ENCODE measurements around the gene TUBA8.
"Not testable (repeated sequence)": the region's sequence is repeated elsewhere in the genome, so short reads cannot be mapped to it uniquely, and the experiment has no call there.

The TUBA8 gene

GRCh38 chr22:18119409-18120110 is 9.0 kb downstream of the TUBA8 start:
- DNase-seq (ENCODE audit: low read depth), result no peak
- no peaks in the 10 kb centered on the region for H3K27me3 ChIP-seq (replicated peaks; ENCODE audit: control insufficient read depth, insufficient read depth, low read length)
- H3K4me3 ChIP-seq (ENCODE audit: low read length), result no peak overlapping the region
- H3K9ac ChIP-seq (ENCODE audit: low read length), result no peak overlapping the region
- no peaks in the 10 kb centered on the region for H3K9me3 ChIP-seq (ENCODE audit: control insufficient read depth, low read length)
- H3K36me3 ChIP-seq (ENCODE audit: control insufficient read depth, insufficient read depth, low read length, severe bottlenecking), result no peaks in the 10 kb centered on the region
- H3K4me1 ChIP-seq (ENCODE audit: control insufficient read depth, insufficient read depth, low read length), result no peaks in the 10 kb centered on the region

GRCh38 chr22:18120857-18121256 is 10.2 kb downstream of the TUBA8 start:
- Histone ChIP-seq H3K27me3 (replicated peaks; ENCODE audit: control insufficient read depth, insufficient read depth, low read length) (no peaks in the 10 kb centered on the region), H3K36me3 (ENCODE audit: control insufficient read depth, insufficient read depth, low read length, severe bottlenecking) (no peaks in the 10 kb centered on the region), H3K4me1 (ENCODE audit: control insufficient read depth, insufficient read depth, low read length) (no peaks in the 10 kb centered on the region), H3K4me3 (ENCODE audit: low read length) (no peak overlapping the region), H3K9ac (ENCODE audit: low read length) (no peak overlapping the region), H3K9me3 (ENCODE audit: control insufficient read depth, low read length) (no peaks in the 10 kb centered on the region)
- DNase-seq (ENCODE audit: low read depth), result no peak

GRCh38 chr22:18121506-18121905 is 10.9 kb downstream of the TUBA8 start:
- H3K27me3 ChIP-seq (replicated peaks; ENCODE audit: control insufficient read depth, insufficient read depth, low read length), result no peaks in the 10 kb centered on the region
- H3K4me1 ChIP-seq (ENCODE audit: control insufficient read depth, insufficient read depth, low read length), result no peaks in the 10 kb centered on the region
- H3K9me3 ChIP-seq (ENCODE audit: control insufficient read depth, low read length), result no peaks in the 10 kb centered on the region
- no peak overlapping the region for H3K4me3 ChIP-seq (ENCODE audit: low read length)
- H3K36me3 ChIP-seq (ENCODE audit: control insufficient read depth, insufficient read depth, low read length, severe bottlenecking), result no peaks in the 10 kb centered on the region
- no peak for DNase-seq (ENCODE audit: low read depth)
- H3K9ac ChIP-seq (ENCODE audit: low read length), result no peak overlapping the region

DNA sequence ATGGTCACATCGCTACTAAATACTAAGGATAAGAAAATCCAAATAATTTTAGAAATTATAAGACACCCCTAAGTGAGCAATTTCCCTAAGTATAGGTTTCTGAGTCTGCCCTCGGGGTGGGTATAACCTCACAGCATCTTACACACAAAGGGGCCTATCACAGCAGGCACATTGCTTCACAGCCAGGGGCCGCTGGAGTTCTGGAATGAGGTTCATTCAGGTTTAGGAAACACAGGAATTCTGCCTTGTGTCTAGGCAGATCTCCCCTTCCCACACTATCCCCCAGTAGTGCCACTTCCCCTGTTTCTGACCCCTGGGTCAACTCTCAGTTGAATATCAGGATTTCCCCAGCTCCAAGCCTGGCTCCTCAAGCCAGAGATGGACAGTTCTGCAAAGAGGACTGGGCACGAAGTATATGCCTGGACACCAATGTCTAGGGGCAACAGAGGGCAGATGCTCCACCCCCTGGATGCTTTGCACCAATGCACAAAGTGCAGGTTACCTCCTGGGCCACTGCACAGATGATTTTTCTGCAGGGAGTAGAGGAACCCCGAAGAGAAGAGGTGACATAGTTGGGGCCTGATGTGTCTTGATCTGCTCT is 11.4 kb downstream of the TUBA8 start:
- no peak for DNase-seq (ENCODE audit: low read depth)
- H3K9me3 ChIP-seq (ENCODE audit: control insufficient read depth, low read length), result no peaks in the 10 kb centered on the region
- no peak overlapping the region for H3K9ac ChIP-seq (ENCODE audit: low read length)
- H3K27me3 ChIP-seq (replicated peaks; ENCODE audit: control insufficient read depth, insufficient read depth, low read length), result no peaks in the 10 kb centered on the region
- no peak overlapping the region for H3K4me3 ChIP-seq (ENCODE audit: low read length)
- no peaks in the 10 kb centered on the region for H3K4me1 ChIP-seq (ENCODE audit: control insufficient read depth, insufficient read depth, low read length)
- H3K36me3 ChIP-seq (ENCODE audit: control insufficient read depth, insufficient read depth, low read length, severe bottlenecking), result no peaks in the 10 kb centered on the region

DNA sequence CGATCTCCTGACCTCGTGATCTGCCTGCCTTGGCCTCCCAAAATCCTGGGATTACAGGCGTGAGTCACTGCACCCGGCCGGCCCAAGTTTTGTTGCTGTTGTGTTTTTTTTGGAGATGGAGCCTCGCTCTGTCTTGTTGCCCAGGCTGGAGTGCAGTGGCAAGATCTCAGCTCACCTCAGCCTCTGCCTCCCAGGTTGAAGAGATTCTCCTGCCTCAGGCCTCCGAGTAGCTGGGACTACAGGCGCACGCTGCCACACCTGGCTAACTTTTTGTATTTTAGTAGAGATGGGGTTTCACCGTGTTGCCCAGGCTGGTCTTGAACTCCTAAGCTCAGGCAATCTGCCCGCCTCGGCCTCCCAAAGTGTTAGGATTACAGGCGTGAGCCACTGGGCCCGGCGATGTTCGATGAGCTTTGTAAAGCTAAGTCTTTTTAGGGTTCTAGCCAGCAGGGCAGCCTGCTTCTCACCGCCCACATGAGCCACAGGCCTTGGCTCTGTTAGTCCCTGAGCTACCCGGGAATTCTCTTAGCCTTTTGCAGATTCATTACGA is 12.9 kb downstream of the TUBA8 start:
- H3K27me3 ChIP-seq (replicated peaks; ENCODE audit: control insufficient read depth, insufficient read depth, low read length); H3K9me3 ChIP-seq (ENCODE audit: control insufficient read depth, low read length); DNase-seq (ENCODE audit: low read depth); H3K9ac ChIP-seq (ENCODE audit: low read length); H3K4me3 ChIP-seq (ENCODE audit: low read length); H3K36me3 ChIP-seq (ENCODE audit: control insufficient read depth, insufficient read depth, low read length, severe bottlenecking); H3K4me1 ChIP-seq (ENCODE audit: control insufficient read depth, insufficient read depth, low read length): not testable (repeated sequence)

DNA sequence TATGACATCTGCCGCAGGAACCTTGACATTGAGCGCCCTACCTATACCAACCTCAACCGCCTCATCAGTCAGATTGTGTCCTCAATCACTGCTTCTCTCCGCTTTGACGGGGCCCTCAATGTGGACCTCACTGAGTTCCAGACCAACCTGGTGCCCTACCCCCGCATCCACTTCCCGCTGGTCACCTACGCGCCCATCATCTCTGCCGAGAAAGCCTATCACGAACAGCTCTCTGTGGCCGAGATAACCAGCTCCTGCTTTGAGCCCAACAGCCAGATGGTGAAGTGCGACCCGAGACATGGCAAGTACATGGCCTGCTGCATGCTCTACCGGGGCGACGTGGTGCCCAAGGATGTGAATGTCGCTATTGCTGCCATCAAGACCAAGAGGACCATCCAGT is 16.0 kb downstream of the TUBA8 start:
- H3K9me3 ChIP-seq (ENCODE audit: control insufficient read depth, low read length), result no peaks in the 10 kb centered on the region
- H3K9ac ChIP-seq (ENCODE audit: low read length), result no peak overlapping the region
- no peaks in the 10 kb centered on the region for H3K27me3 ChIP-seq (replicated peaks; ENCODE audit: control insufficient read depth, insufficient read depth, low read length)
- no peak overlapping the region for H3K4me3 ChIP-seq (ENCODE audit: low read length)
- no peak for DNase-seq (ENCODE audit: low read depth)
- peaks cover 9% of the 10 kb centered on the region for H3K4me1 ChIP-seq (ENCODE audit: control insufficient read depth, insufficient read depth, low read length)
- H3K36me3 ChIP-seq (ENCODE audit: control insufficient read depth, insufficient read depth, low read length, severe bottlenecking), result no peaks in the 10 kb centered on the region

DNA sequence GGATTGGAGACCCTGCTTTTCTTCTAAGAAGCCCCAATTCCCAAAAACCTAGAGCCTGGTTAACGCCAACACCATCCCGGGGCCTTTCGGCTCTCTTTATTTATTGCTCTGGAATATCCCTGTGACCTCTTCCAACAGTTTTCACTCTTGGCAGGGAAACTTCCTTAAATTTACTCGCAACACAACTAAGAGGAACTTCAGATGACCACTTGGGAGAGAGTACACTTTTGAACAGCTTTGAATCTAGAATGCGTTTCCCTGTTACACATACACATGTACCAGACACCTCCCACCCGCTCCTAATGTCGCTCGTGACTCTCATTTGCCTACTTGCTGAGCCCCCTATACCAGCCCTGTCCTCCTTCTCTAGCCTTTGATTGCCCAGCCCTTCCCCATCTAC is 19.4 kb downstream of the TUBA8 start:
- DNase-seq (ENCODE audit: low read depth), result no peak
- Histone ChIP-seq H3K4me3 (ENCODE audit: low read length) (no peak overlapping the region), H3K36me3 (ENCODE audit: control insufficient read depth, insufficient read depth, low read length, severe bottlenecking) (no peaks in the 10 kb centered on the region), H3K27me3 (replicated peaks; ENCODE audit: control insufficient read depth, insufficient read depth, low read length) (no peaks in the 10 kb centered on the region), H3K9ac (ENCODE audit: low read length) (no peak overlapping the region), H3K4me1 (ENCODE audit: control insufficient read depth, insufficient read depth, low read length) (peaks cover 24% of the 10 kb centered on the region), H3K9me3 (ENCODE audit: control insufficient read depth, low read length) (no peaks in the 10 kb centered on the region)

GRCh38 chr22:18130699-18131429 is 20.3 kb downstream of the TUBA8 start:
- Histone ChIP-seq H3K4me1 (ENCODE audit: control insufficient read depth, insufficient read depth, low read length) (peaks cover 24% of the 10 kb centered on the region), H3K36me3 (ENCODE audit: control insufficient read depth, insufficient read depth, low read length, severe bottlenecking) (no peaks in the 10 kb centered on the region), H3K4me3 (ENCODE audit: low read length) (no peak overlapping the region), H3K27me3 (replicated peaks; ENCODE audit: control insufficient read depth, insufficient read depth, low read length) (no peaks in the 10 kb centered on the region), H3K9ac (ENCODE audit: low read length) (no peak overlapping the region), H3K9me3 (ENCODE audit: control insufficient read depth, low read length) (no peaks in the 10 kb centered on the region)
- DNase-seq (ENCODE audit: low read depth), result no peak

- Histone ChIP-seq H3K9me3 (ENCODE audit: control insufficient read depth, low read length) (no peaks in the 10 kb centered on the region), H3K4me1 (ENCODE audit: control insufficient read depth, insufficient read depth, low read length) (peaks cover 24% of the 10 kb centered on the region), H3K9ac (ENCODE audit: low read length) (peak overlapping the region; percentile 42), H3K36me3 (ENCODE audit: control insufficient read depth, insufficient read depth, low read length, severe bottlenecking) (no peaks in the 10 kb centered on the region), H3K27me3 (replicated peaks; ENCODE audit: control insufficient read depth, insufficient read depth, low read length) (no peaks in the 10 kb centered on the region), H3K4me3 (ENCODE audit: low read length) (peak overlapping the region; percentile 56)
- DNase-seq (ENCODE audit: low read depth), result peak; percentile 60
These were observed 22.8 kb downstream of the TUBA8 start for GRCh38 chr22:18133452-18133851.

GRCh38 chr22:18136563-18137320 is 26.1 kb downstream of the TUBA8 start:
- no peaks in the 10 kb centered on the region for H3K27me3 ChIP-seq (replicated peaks; ENCODE audit: control insufficient read depth, insufficient read depth, low read length)
- peaks cover 4% of the 10 kb centered on the region for H3K36me3 ChIP-seq (ENCODE audit: control insufficient read depth, insufficient read depth, low read length, severe bottlenecking)
- H3K4me1 ChIP-seq (ENCODE audit: control insufficient read depth, insufficient read depth, low read length), result peaks cover 15% of the 10 kb centered on the region
- DNase-seq (ENCODE audit: low read depth), result no peak
- H3K4me3 ChIP-seq (ENCODE audit: low read length), result no peak overlapping the region
- no peak overlapping the region for H3K9ac ChIP-seq (ENCODE audit: low read length)
- no peaks in the 10 kb centered on the region for H3K9me3 ChIP-seq (ENCODE audit: control insufficient read depth, low read length)

GRCh38 chr22:18141004-18141403 is 30.4 kb downstream of the TUBA8 start:
- H3K4me3 ChIP-seq (ENCODE audit: low read length); H3K9me3 ChIP-seq (ENCODE audit: control insufficient read depth, low read length); H3K27me3 ChIP-seq (replicated peaks; ENCODE audit: control insufficient read depth, insufficient read depth, low read length); H3K9ac ChIP-seq (ENCODE audit: low read length); H3K36me3 ChIP-seq (ENCODE audit: control insufficient read depth, insufficient read depth, low read length, severe bottlenecking); DNase-seq (ENCODE audit: low read depth): not testable (repeated sequence)
- H3K4me1 ChIP-seq (ENCODE audit: control insufficient read depth, insufficient read depth, low read length), result peaks cover 20% of the 10 kb centered on the region
